H9 (cell line): Measurements from ENCODE around the gene POLR2L. TPM values are rescaled to one million over a fixed set of nuclear protein-coding genes. Genes with fewer than 3 reads are reported as not detected.

Experiments used
- DNase-seq: peaks from one replicate; pipeline ENCODE4 v3.0.0-alpha.2; 2017
- H2AFZ ChIP-seq: one replicate; pipeline ENCODE4 v1.6.1; 2013; ENCODE audit warnings: mild to moderate bottlenecking, low read length, control low read depth, moderate library complexity
- H2AK5ac ChIP-seq: 2 replicates; pipeline ENCODE4 v1.6.1; 2013; ENCODE audit warnings: low read length, control low read depth, mixed read lengths; ENCODE audit not compliant: insufficient read length
- H2BK120ac ChIP-seq: one replicate; pipeline ENCODE4 v1.6.1; 2013; ENCODE audit warnings: low read depth, mild to moderate bottlenecking, low read length, control low read depth, inconsistent platforms; ENCODE audit not compliant: poor library complexity, severe bottlenecking
- H2BK12ac ChIP-seq: 2 replicates; pipeline ENCODE4 v1.6.1; 2013; ENCODE audit warnings: low read length, control low read depth, mixed read lengths, low read depth; ENCODE audit not compliant: insufficient read length
- H2BK15ac ChIP-seq: 2 replicates; pipeline ENCODE4 v1.6.1; 2013; ENCODE audit warnings: low read depth, low read length, control low read depth
- H2BK20ac ChIP-seq: one replicate; pipeline ENCODE4 v1.6.1; 2013; ENCODE audit warnings: low read depth, mild to moderate bottlenecking, low read length, control low read depth, inconsistent platforms; ENCODE audit not compliant: poor library complexity, severe bottlenecking
- H2BK5ac ChIP-seq: 2 replicates; pipeline ENCODE4 v1.6.1; 2013; ENCODE audit warnings: low read length, control low read depth, mixed read lengths; ENCODE audit not compliant: insufficient read length
- H3K14ac ChIP-seq: 2 replicates; pipeline ENCODE4 v1.6.1; 2013; ENCODE audit warnings: low read length, control low read depth; ENCODE audit not compliant: insufficient read depth
- H3K18ac ChIP-seq: 2 replicates; pipeline ENCODE4 v1.6.1; 2013; ENCODE audit warnings: low read depth, mild to moderate bottlenecking, mixed read lengths, low read length, control low read depth; ENCODE audit not compliant: insufficient read length
- H3K23ac ChIP-seq: 2 replicates; pipeline ENCODE4 v1.6.1; 2013; ENCODE audit warnings: low read length, control low read depth, mixed read lengths, low read depth; ENCODE audit not compliant: insufficient read length
- H3K23me2 ChIP-seq: 2 replicates; pipeline ENCODE4 v1.6.1; 2013; ENCODE audit warnings: low read depth, mild to moderate bottlenecking, mixed read lengths, low read length, control low read depth; ENCODE audit not compliant: insufficient read length, poor library complexity, severe bottlenecking
- H3K27ac ChIP-seq: 2 replicates; pipeline ENCODE4 v1.5.1; 2013; ENCODE audit warnings: low read length, control low read depth, mixed read lengths, low read depth; ENCODE audit not compliant: insufficient read length
- H3K27me3 ChIP-seq: 2 replicates; pipeline ENCODE4 v1.6.1; 2013; ENCODE audit warnings: low read length, control low read depth, inconsistent platforms; ENCODE audit not compliant: insufficient read depth
- H3K4ac ChIP-seq: 2 replicates; pipeline ENCODE4 v1.6.1; 2013; ENCODE audit warnings: low read depth, mild to moderate bottlenecking, control low read depth, inconsistent platforms, low read length, moderate library complexity
- H3K4me1 ChIP-seq: 2 replicates; pipeline ENCODE4 v1.6.1; 2013; ENCODE audit warnings: low read length, control low read depth, inconsistent platforms; ENCODE audit not compliant: insufficient read depth
- H3K4me2 ChIP-seq: 2 replicates; pipeline ENCODE4 v1.6.1; 2013; ENCODE audit warnings: low read length, control low read depth, mixed read lengths; ENCODE audit not compliant: insufficient read length, insufficient read depth
- H3K56ac ChIP-seq: 2 replicates; pipeline ENCODE4 v1.6.1; 2013; ENCODE audit warnings: low read depth, mild to moderate bottlenecking, mixed read lengths, low read length, control low read depth; ENCODE audit not compliant: insufficient read length
- H3K79me1 ChIP-seq: 2 replicates; pipeline ENCODE4 v1.6.1; 2013; ENCODE audit warnings: low read depth, mild to moderate bottlenecking, moderate library complexity, low read length, control low read depth, inconsistent platforms; ENCODE audit not compliant: insufficient read depth, poor library complexity, severe bottlenecking
- H3K79me2 ChIP-seq: 2 replicates; pipeline ENCODE4 v1.6.1; 2013; ENCODE audit warnings: low read length, control low read depth, inconsistent platforms; ENCODE audit not compliant: insufficient read depth
- H3K9ac ChIP-seq: 2 replicates; pipeline ENCODE4 v1.6.1; 2013; ENCODE audit warnings: low read length, control low read depth, mixed read lengths; ENCODE audit not compliant: insufficient read length; ENCODE audit errors: extremely low read depth
- H3K9me3 ChIP-seq: one replicate; pipeline ENCODE4 v1.6.1; 2013; ENCODE audit warnings: low read depth, low read length, inconsistent platforms; ENCODE audit not compliant: control insufficient read depth
- H3T11ph ChIP-seq: one replicate; pipeline ENCODE4 v1.6.1; 2013; ENCODE audit warnings: mild to moderate bottlenecking, low read length, control low read depth, inconsistent platforms
- H4K20me1 ChIP-seq: one replicate; pipeline ENCODE4 v1.6.1; 2013; ENCODE audit not compliant: control insufficient read depth, insufficient read length, insufficient read depth
- H4K5ac ChIP-seq: 2 replicates; pipeline ENCODE4 v1.6.1; 2013; ENCODE audit warnings: low read depth, mild to moderate bottlenecking, mixed read lengths, low read length, control low read depth; ENCODE audit not compliant: insufficient read length
- H4K8ac ChIP-seq: replicated peaks from 2 replicates; pipeline ENCODE4 v1.6.1; 2013; ENCODE audit warnings: low read length, control low read depth, mixed read lengths, low read depth; ENCODE audit not compliant: insufficient read length
- H4K91ac ChIP-seq: 2 replicates; pipeline ENCODE4 v1.6.1; 2013; ENCODE audit warnings: low read depth, mild to moderate bottlenecking, moderate library complexity, mixed read lengths, low read length, control low read depth; ENCODE audit not compliant: insufficient read length
- H3K27ac Mint-ChIP-seq, 3 experiments: 2 replicates in 2 of 3; 3 replicates in 1 of 3; pipeline ENCODE4 v1.8.0; 2020 to 2021; ENCODE audit warnings: mixed read lengths in 3 of 3, mild to moderate bottlenecking in 1 of 3, moderate library complexity in 1 of 3
- H3K27me3 Mint-ChIP-seq: 2 replicates; pipeline ENCODE4 v1.8.0; 2021; ENCODE audit warnings: low read depth, mild to moderate bottlenecking, moderate library complexity, mixed read lengths
- H3K36me3 Mint-ChIP-seq, 3 experiments: 2 replicates in 2 of 3; 3 replicates in 1 of 3; pipeline ENCODE4 v1.8.0; 2020 to 2021; ENCODE audit warnings: low read depth in 3 of 3, mixed read lengths in 3 of 3; ENCODE audit not compliant: insufficient read depth in 1 of 3
- H3K4me1 Mint-ChIP-seq, 2 experiments: 2 replicates each; pipeline ENCODE4 v1.8.0; 2020; ENCODE audit warnings: mixed read lengths in 2 of 2
- H3K4me3 Mint-ChIP-seq, 2 experiments: 2 replicates in 1 of 2; 3 replicates in 1 of 2; pipeline ENCODE4 v1.8.0; 2020 to 2021; ENCODE audit warnings: mild to moderate bottlenecking in 2 of 2, mixed read lengths in 2 of 2, moderate library complexity in 1 of 2
- H3K9me3 Mint-ChIP-seq, 2 experiments: 2 replicates in 1 of 2; 3 replicates in 1 of 2; pipeline ENCODE4 v1.8.0; 2020; ENCODE audit warnings: mild to moderate bottlenecking in 2 of 2, mixed read lengths in 2 of 2, moderate library complexity in 1 of 2
- CTCF ChIP-seq: fragments of 200-600 bp; sonication (generic); conservative IDR thresholded peaks from 3 replicates; pipeline ENCODE4 v1.8.0; 2021; ENCODE audit warnings: antibody characterized with exemption, mild to moderate bottlenecking
- WGBS: extraction: QIAGEN DNeasy Blood & Tissue Kit; methylation state at CpG from one replicate; pipeline ENCODE4 v1.1.7; 2013; ENCODE audit warnings: missing lambda C conversion rate, low lambda C conversion rate, mixed read lengths; ENCODE audit not compliant: insufficient read length; ENCODE audit errors: extremely low coverage; 5-methylcytosine and 5-hydroxymethylcytosine counted together
- total RNA-seq: library from RNA; stranded (reverse); gene quantifications from 2 replicates; pipeline ENCODE4 v1.2.1, GENCODE V29; 2021

POLR2L gene
- total RNA-seq, 1 experiment from 2014 or later = 135 TPM

GRCh38 chr11:809287-810039 is 32.9 kb downstream of the POLR2L start, which contains the start of gene RPLP2:
TSS of gene RPLP2 (plus strand) at chr11:809967. CDS start at chr11:810235, 268 bp downstream.
- H3K27me3 Mint-ChIP-seq = no peaks in the 10 kb centered on the region
- peaks cover 29 to 38% (median 29%) of the 10 kb centered on the region in 3 experiments for H3K36me3 Mint-ChIP-seq
- Histone ChIP-seq H3K14ac (peak within 1 kb of the TSS; percentile 99), H3K79me1 (peaks cover 9% of the 10 kb centered on the region), H3K4me1 (no peaks in the 10 kb centered on the region), H4K5ac (peak within 1 kb of the TSS; percentile 31), H3K23ac (no peak within 1 kb of the TSS), H3K4me2 (peak within 1 kb of the TSS; percentile 92), H3K18ac (peak within 1 kb of the TSS; percentile 98), H2BK15ac (no peak within 1 kb of the TSS), H3K56ac (no peak within 1 kb of the TSS), H4K8ac (no peak within 1 kb of the TSS), H3K79me2 (peaks cover 10% of the 10 kb centered on the region; the same call in 1 of the 2 replicates), H2AK5ac (no peak within 1 kb of the TSS), H2BK12ac (peak within 1 kb of the TSS; percentile 70), H3K27me3 (no peaks in the 10 kb centered on the region), H3K9me3 (no peaks in the 10 kb centered on the region), H4K20me1 (no peaks in the 10 kb centered on the region), H3K23me2 (peaks cover 19% of the 10 kb centered on the region), H3K4ac (no peak within 1 kb of the TSS), H3K9ac (peak within 1 kb of the TSS; percentile 86), H2AFZ (no peak within 1 kb of the TSS), H4K91ac (no peak within 1 kb of the TSS), H3K27ac (peak within 1 kb of the TSS; percentile 6), H2BK20ac (no peak within 1 kb of the TSS), H2BK5ac (peak within 1 kb of the TSS; percentile 61), H2BK120ac (peak within 1 kb of the TSS; percentile 65), H3T11ph (no peak within 1 kb of the TSS)
- H3K4me1 Mint-ChIP-seq = peaks cover 13 to 30% of the 10 kb centered on the region in 2 experiments
- DNase-seq = peak; percentile 96
- no CpG with 5 or more reads among the region's 81 CpGs for WGBS
- peak within 1 kb of the TSS; percentile 91 to 98 for H3K4me3 Mint-ChIP-seq
- H3K9me3 Mint-ChIP-seq = no peaks in the 10 kb centered on the region
- peak within 1 kb of the TSS; percentile 99 to 100 (median 99) for H3K27ac Mint-ChIP-seq
- TF ChIP-seq CTCF = no peak
